Fibroblast of lung (primary cell): ENCODE measurements around the gene STARD5. TPM values are rescaled to one million over a fixed set of nuclear protein-coding genes. Genes with fewer than 3 reads are reported as not detected.

Experiments
- DNase-seq, 2 donors: peaks; one replicate each; pipeline versions ENCODE4 v3.0.0 to v3.0.0-alpha.2; 2010; ENCODE audit warnings: low read depth in 2 of 2
- H2AFZ ChIP-seq: 2 replicates; pipeline ENCODE4 v1.5.1; 2012; ENCODE audit warnings: low read length, control low read depth, inconsistent platforms
- H3K27ac ChIP-seq: 2 replicates; pipeline ENCODE4 v1.5.1; 2011; ENCODE audit warnings: low read length, control low read depth; ENCODE audit not compliant: insufficient read depth
- H3K27me3 ChIP-seq: 2 replicates; pipeline ENCODE4 v1.5.1; 2011; ENCODE audit warnings: mild to moderate bottlenecking, low read length; ENCODE audit not compliant: control insufficient read depth, insufficient read depth
- H3K36me3 ChIP-seq: 2 replicates; pipeline ENCODE4 v1.5.1; 2011; ENCODE audit warnings: low read length; ENCODE audit not compliant: control insufficient read depth, insufficient read depth
- H3K4me1 ChIP-seq: 2 replicates; pipeline ENCODE4 v1.5.1; 2011; ENCODE audit warnings: low read length; ENCODE audit not compliant: control insufficient read depth, insufficient read depth; ENCODE audit errors: extremely low read depth
- H3K4me2 ChIP-seq: 2 replicates; pipeline ENCODE4 v1.5.1; 2011; ENCODE audit warnings: low read length, control low read depth; ENCODE audit not compliant: insufficient read depth; ENCODE audit errors: extremely low read depth
- H3K4me3 ChIP-seq, 4 experiments: fragments of 200-600 bp in 1 of 4; sonication (generic) in 1 of 4; replicated peaks in 1 of 4; 2 replicates each; pipeline ENCODE4 v1.5.1; 2011 to 2016; ENCODE audit warnings: low read length in 4 of 4, low read depth in 3 of 4, mild to moderate bottlenecking in 3 of 4, control low read depth in 2 of 4, inconsistent platforms in 1 of 4, mixed read lengths in 1 of 4; ENCODE audit not compliant: insufficient read depth in 1 of 4; ENCODE audit errors: control extremely low read depth in 1 of 4
- H3K79me2 ChIP-seq: 2 replicates; pipeline ENCODE4 v1.5.1; 2012; ENCODE audit warnings: mild to moderate bottlenecking, low read length, inconsistent platforms; ENCODE audit not compliant: control insufficient read depth, insufficient read depth
- H3K9ac ChIP-seq: 2 replicates; pipeline ENCODE4 v1.5.1; 2011; ENCODE audit warnings: mild to moderate bottlenecking, low read length, control low read depth; ENCODE audit not compliant: insufficient read depth
- H3K9me3 ChIP-seq: 2 replicates; pipeline ENCODE4 v1.5.1; 2012; ENCODE audit warnings: low read depth, low read length; ENCODE audit not compliant: control insufficient read depth, insufficient read depth
- H4K20me1 ChIP-seq: 2 replicates; pipeline ENCODE4 v1.5.1; 2011; ENCODE audit warnings: low read length; ENCODE audit not compliant: control insufficient read depth, insufficient read depth; ENCODE audit errors: extremely low read depth
- EZH2 ChIP-seq: IDR thresholded peaks from 2 replicates; pipeline ENCODE4 v1.5.1; 2012; ENCODE audit warnings: low read length, control low read depth, mild to moderate bottlenecking; ENCODE audit errors: missing control alignments
- polyA plus RNA-seq, 2 donors: library from polyadenylated mRNA; depleted of rRNA in 1 of 2; stranded (reverse) in 1 of 2; unstranded in 1 of 2; fragments of >200 nt; gene quantifications; 2 replicates each; pipeline ENCODE4 v1.2.1, GENCODE V29; 2011 to 2012; ENCODE audit warnings: missing spikeins in 1 of 2
- total RNA-seq: library from RNA; depleted of rRNA; stranded (reverse); fragments of >200 nt; gene quantifications from 2 replicates; pipeline ENCODE4 v1.2.1, GENCODE V29; 2014
- TF ChIP-seq, protein P1 (sequence below), 2 donors: IDR thresholded peaks in 1 of 2; conservative IDR thresholded peaks in 1 of 2; 1 replicate in 1 of 2; 2 replicates in 1 of 2; pipeline ENCODE4 v1.5.1; 2011 to 2012; ENCODE audit warnings: low read length in 2 of 2, control low read depth in 1 of 2, inconsistent platforms in 1 of 2, low read depth in 1 of 2, mild to moderate bottlenecking in 1 of 2

Gene STARD5
- total and polyA plus RNA-seq, 2 donors (not counting 1 experiment from before 2014, with no cell fraction given), result 14.9 to 20.1 TPM

GRCh38 chr15:81309647-81310450 is 14.1 kb downstream of the STARD5 start:
- H4K20me1 ChIP-seq, result no peaks in the 10 kb centered on the region
- H3K4me3 ChIP-seq, result no peak overlapping the region
- no peak for TF ChIP-seq EZH2
- TF ChIP-seq, protein P1, sequence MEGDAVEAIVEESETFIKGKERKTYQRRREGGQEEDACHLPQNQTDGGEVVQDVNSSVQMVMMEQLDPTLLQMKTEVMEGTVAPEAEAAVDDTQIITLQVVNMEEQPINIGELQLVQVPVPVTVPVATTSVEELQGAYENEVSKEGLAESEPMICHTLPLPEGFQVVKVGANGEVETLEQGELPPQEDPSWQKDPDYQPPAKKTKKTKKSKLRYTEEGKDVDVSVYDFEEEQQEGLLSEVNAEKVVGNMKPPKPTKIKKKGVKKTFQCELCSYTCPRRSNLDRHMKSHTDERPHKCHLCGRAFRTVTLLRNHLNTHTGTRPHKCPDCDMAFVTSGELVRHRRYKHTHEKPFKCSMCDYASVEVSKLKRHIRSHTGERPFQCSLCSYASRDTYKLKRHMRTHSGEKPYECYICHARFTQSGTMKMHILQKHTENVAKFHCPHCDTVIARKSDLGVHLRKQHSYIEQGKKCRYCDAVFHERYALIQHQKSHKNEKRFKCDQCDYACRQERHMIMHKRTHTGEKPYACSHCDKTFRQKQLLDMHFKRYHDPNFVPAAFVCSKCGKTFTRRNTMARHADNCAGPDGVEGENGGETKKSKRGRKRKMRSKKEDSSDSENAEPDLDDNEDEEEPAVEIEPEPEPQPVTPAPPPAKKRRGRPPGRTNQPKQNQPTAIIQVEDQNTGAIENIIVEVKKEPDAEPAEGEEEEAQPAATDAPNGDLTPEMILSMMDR (conservative IDR thresholded peaks at IDR 0.05 in 1 of 2, IDR thresholded peaks at IDR 0.05 in 1 of 2; ENCODE audit: low read depth in 1 of 2, low read length in 2 of 2), result no peak
- H3K36me3 ChIP-seq, result peaks cover 2% of the 10 kb centered on the region
- no peaks in the 10 kb centered on the region for H3K79me2 ChIP-seq
- H2AFZ ChIP-seq, result no peak overlapping the region
- no peaks in the 10 kb centered on the region for H3K27me3 ChIP-seq
- H3K9ac ChIP-seq, result no peak overlapping the region
- no peak overlapping the region for H3K27ac ChIP-seq
- no peaks in the 10 kb centered on the region for H3K9me3 ChIP-seq
- peaks cover 17% of the 10 kb centered on the region for H3K4me1 ChIP-seq
- no peak overlapping the region for H3K4me2 ChIP-seq
- no peak for DNase-seq

DNA sequence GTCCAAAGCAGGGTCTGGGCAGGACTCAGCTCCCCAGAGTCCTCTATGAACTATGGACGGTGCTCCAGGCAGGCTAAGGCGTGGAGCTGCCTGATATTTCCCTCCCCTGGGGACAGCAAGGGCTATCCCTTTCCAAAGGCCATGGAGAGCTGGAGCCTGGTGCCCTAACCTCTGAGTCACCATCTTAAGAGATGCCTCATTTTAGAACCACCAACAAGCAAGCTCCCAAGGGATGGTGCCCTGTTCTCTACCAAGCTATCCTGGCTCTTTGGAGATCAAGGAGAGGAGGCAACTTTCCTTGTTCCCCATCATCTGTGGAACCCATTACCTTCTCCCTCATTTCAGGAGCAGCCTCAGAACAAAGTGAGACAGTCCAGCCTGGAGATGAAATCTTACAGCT is 15.7 kb downstream of the STARD5 start:
- Histone ChIP-seq H3K9me3 (no peaks in the 10 kb centered on the region), H3K4me1 (peaks cover 17% of the 10 kb centered on the region), H3K27ac (no peak overlapping the region), H4K20me1 (no peaks in the 10 kb centered on the region), H3K4me2 (no peak overlapping the region), H3K4me3 (no peak overlapping the region), H3K79me2 (no peaks in the 10 kb centered on the region), H2AFZ (no peak overlapping the region), H3K27me3 (no peaks in the 10 kb centered on the region), H3K36me3 (peaks cover 2% of the 10 kb centered on the region), H3K9ac (no peak overlapping the region)
- no peak for TF ChIP-seq EZH2
- TF ChIP-seq, protein P1 (conservative IDR thresholded peaks at IDR 0.05 in 1 of 2, IDR thresholded peaks at IDR 0.05 in 1 of 2; ENCODE audit: low read depth in 1 of 2, low read length in 2 of 2), result no peak
- no peak for DNase-seq

- Histone ChIP-seq H3K27me3 (no peaks in the 10 kb centered on the region), H3K4me2 (no peak overlapping the region), H3K36me3 (no peaks in the 10 kb centered on the region), H3K9ac (no peak overlapping the region), H3K4me1 (peaks cover 3% of the 10 kb centered on the region), H3K4me3 (no peak overlapping the region), H3K79me2 (no peaks in the 10 kb centered on the region), H3K27ac (no peak overlapping the region), H2AFZ (no peak overlapping the region), H3K9me3 (no peaks in the 10 kb centered on the region), H4K20me1 (no peaks in the 10 kb centered on the region)
- no peak for TF ChIP-seq EZH2
- TF ChIP-seq, protein P1 (conservative IDR thresholded peaks at IDR 0.05 in 1 of 2, IDR thresholded peaks at IDR 0.05 in 1 of 2; ENCODE audit: low read depth in 1 of 2, low read length in 2 of 2), result no peak
- peak; percentile 39 to 82 for DNase-seq
Observed at GRCh38 chr15:81304226-81304625, 19.7 kb downstream of the STARD5 start.
